ENCODE data around the gene PEX6. TPM values are rescaled to one million over a fixed set of nuclear protein-coding genes. Genes with fewer than 3 reads are reported as not detected.

The PEX6 gene
- total and polyA plus RNA-seq, 2 of the 13 experiments (the other 11 are each of a cell fraction or from before 2014, with no cell fraction given) = 5.1 to 6.7 TPM

- in situ Hi-C loops (cut with HindIII; ENCODE audit: extremely low pct_ligation_motif_present, low pct_unique_long_range_greater_than_20kb) (no loop called here), intact Hi-C loops (cut with micrococcal nuclease; ENCODE audit: unreplicated experiment) (no loop called here)
- no peak for DNase-seq (ENCODE audit: low spot score)
- Histone ChIP-seq H3K9ac (ENCODE audit: insufficient read depth, low read depth, low read length) (no peak overlapping the region), H3K27me3 (ENCODE audit: control insufficient read depth in 1 of 2, insufficient read depth in 2 of 2, low read length in 2 of 2) (no peaks in the 10 kb centered on the region), H4K20me1 (ENCODE audit: insufficient read depth, low read length) (no peaks in the 10 kb centered on the region), H3K27ac (ENCODE audit: extremely low read length, insufficient read depth, low read length) (no peak overlapping the region), H3K9me3 (ENCODE audit: low read length) (no peaks in the 10 kb centered on the region), H3K79me2 (ENCODE audit: insufficient read depth, low read length) (peaks cover 2% of the 10 kb centered on the region), H3K4me1 (ENCODE audit: insufficient read depth, low read length) (no peaks in the 10 kb centered on the region), H3K4me2 (ENCODE audit: low read depth, low read length) (no peak overlapping the region), H3K36me3 (replicated peaks in 1 of 2; ENCODE audit: control insufficient read depth in 1 of 2, insufficient read depth in 2 of 2, low read length in 2 of 2) (peaks cover 8 to 17% of the 10 kb centered on the region in 2 experiments; a peak in 4 of 5 replicates), H3K4me3 (replicated peaks in 1 of 3; ENCODE audit: insufficient read depth in 1 of 3, low read depth in 2 of 3, low read length in 3 of 3) (no peak overlapping the region), H2AFZ (ENCODE audit: low read length) (no peak overlapping the region)
- ChIA-PET POLR2A (interaction anchor here (0.5 to 3.1 kb wide), 7 partner anchors 12 to 186 kb away, joined by 3 to 23 read pairs (median 5); partner anchors contain the start of genes CUL7, CUL9, KLHDC3 and MEA1), CTCF (ENCODE audit: low intra/inter-chr PET ratio, low total read pairs) (interaction anchor here (1.2 kb wide), 1 partner anchor 147 kb away, joined by 4 read pairs; no protein-coding TSS in a partner anchor)
- FAIRE-seq = peak; percentile 44
- no peak; the same call in 1 of the 3 replicates for ATAC-seq
- no peak for TF ChIP-seq RFXAP (CRISPR knock-in tag; IDR thresholded peaks at IDR 0.05; ENCODE audit: borderline replicate concordance)
- TF ChIP-seq ARID3A (IDR thresholded peaks at IDR 0.05; ENCODE audit: low read depth, low read length) = 0 out of 2 replicates have a peak, but pooled peaks have one; percentile 7
- 0 out of 2 replicates have a peak, but pooled peaks have one; percentile 18 for TF ChIP-seq HNF1A (IDR thresholded peaks at IDR 0.05; ENCODE audit: low read depth)
- TF ChIP-seq HNF1A (CRISPR knock-in tag; IDR thresholded peaks at IDR 0.05; ENCODE audit: borderline replicate concordance) = no peak
- 0 out of 2 replicates have a peak, but pooled peaks have one; percentile 5 for TF ChIP-seq STAG1 (CRISPR knock-in tag; IDR thresholded peaks at IDR 0.05)
- TF ChIP-seq MEIS1 (CRISPR knock-in tag; IDR thresholded peaks at IDR 0.05; ENCODE audit: borderline replicate concordance) = no peak
- no peak for TF ChIP-seq ZNF556 (CRISPR knock-in tag; IDR thresholded peaks at IDR 0.05; ENCODE audit: borderline replicate concordance)
- no peak for TF ChIP-seq ZNF629 (CRISPR knock-in tag; conservative IDR thresholded peaks at IDR 0.05)
- no peak for TF ChIP-seq ZBTB8A (CRISPR knock-in tag; IDR thresholded peaks at IDR 0.05; ENCODE audit: borderline replicate concordance, low read depth)
- no peak for TF ChIP-seq ZNF572 (CRISPR knock-in tag; IDR thresholded peaks at IDR 0.05)
- TF ChIP-seq HNF4A (CRISPR knock-in tag; IDR thresholded peaks at IDR 0.05) = no peak
- peak; percentile 55 for TF ChIP-seq CEBPG (CRISPR knock-in tag; IDR thresholded peaks at IDR 0.05)
- no peak for TF ChIP-seq NRL (CRISPR knock-in tag; IDR thresholded peaks at IDR 0.05; ENCODE audit: borderline replicate concordance)
- TF ChIP-seq HNRNPUL1 (IDR thresholded peaks at IDR 0.05; ENCODE audit: low read depth, low read length) = peak; percentile 81
- TF ChIP-seq ZNF605 (CRISPR knock-in tag; IDR thresholded peaks at IDR 0.05) = no peak
- no peak for TF ChIP-seq CSRNP2 (CRISPR knock-in tag; conservative IDR thresholded peaks at IDR 0.05; ENCODE audit: low read depth)
- TF ChIP-seq PAF1 (CRISPR knock-in tag; IDR thresholded peaks at IDR 0.05) = no peak
- BruUV-seq (replicated peaks) = no TSS peak
Observed at GRCh38 chr6:42996513-42996912, 17.5 kb upstream of the PEX6 start.

Measured in HepG2 (cell line).